B cell (primary cell): ENCODE results near the gene SAA1. TPM values are rescaled to one million over a fixed set of nuclear protein-coding genes. Genes with fewer than 3 reads are reported as not detected.
A peak's percentile ranks its signal among the peaks of the same experiment; 100 is the strongest.

ENCODE experiments used
- ATAC-seq: fragments of 200-7000 bp; cut with Tn5 transposase; one replicate; pipeline ENCODE4 v1.10.0; 2021; ENCODE audit warnings: low read depth, mild to moderate bottlenecking, moderate number of reproducible peaks, moderate library complexity
- CTCF ChIA-PET: fragments of 350-600 bp; sonication (Branson Sonifier 250); formaldehyde crosslinking; loops from one replicate; lab custom pipeline; 2021; ENCODE audit warnings: antibody characterized with exemption, inconsistent platforms; lab: Charles Lee
- POLR2A ChIA-PET: fragments of 350-600 bp; sonication (Branson Sonifier 250); formaldehyde crosslinking; loops from one replicate; lab custom pipeline; 2021; ENCODE audit warnings: antibody characterized with exemption; lab: Charles Lee
- DNase-seq: peaks from one replicate; pipeline ENCODE4 v3.0.0; 2013
- H2AFZ ChIP-seq: 2 replicates; pipeline ENCODE4 v1.6.1; 2012; ENCODE audit warnings: mild to moderate bottlenecking, low read depth, low read length; ENCODE audit not compliant: insufficient read depth, poor library complexity, severe bottlenecking
- H3K27ac ChIP-seq, 2 donors: 1 replicate in 1 of 2; 2 replicates in 1 of 2; pipeline ENCODE4 v1.5.1; 2012 to 2013; ENCODE audit warnings: low read length in 2 of 2, mild to moderate bottlenecking in 2 of 2, moderate library complexity in 1 of 2
- H3K27me3 ChIP-seq, 4 experiments: fragments of 200-600 bp in 1 of 4; sonication (generic) in 1 of 4; replicated peaks in 1 of 4; 1 replicate in 2 of 4; 2 replicates in 2 of 4; pipeline versions ENCODE4 v1.6.1 to v1.7.0; 2013 to 2016; ENCODE audit warnings: low read length in 3 of 4, mild to moderate bottlenecking in 2 of 4, mixed read lengths in 1 of 4, moderate library complexity in 1 of 4; ENCODE audit not compliant: insufficient read depth in 4 of 4, control insufficient read depth in 3 of 4; ENCODE audit errors: control extremely low read depth in 1 of 4
- H3K36me3 ChIP-seq, 2 experiments: replicated peaks in 1 of 2; 1 replicate in 1 of 2; 2 replicates in 1 of 2; pipeline versions ENCODE4 v1.6.1 to v1.7.1; 2013; ENCODE audit warnings: low read length in 1 of 2; ENCODE audit not compliant: insufficient read depth in 2 of 2, control insufficient read depth in 1 of 2; ENCODE audit errors: control extremely low read depth in 1 of 2, extremely low read depth in 1 of 2
- H3K4me1 ChIP-seq, 2 donors: fragments of 200-600 bp in 1 of 2; sonication (generic) in 1 of 2; 1 replicate in 1 of 2; 2 replicates in 1 of 2; pipeline versions ENCODE4 v1.5.1 to v1.6.1; 2013 to 2017; ENCODE audit warnings: low read length in 2 of 2; ENCODE audit not compliant: control insufficient read depth in 2 of 2, insufficient read depth in 2 of 2
- H3K4me2 ChIP-seq: replicated peaks from 2 replicates; pipeline ENCODE3; 2012; ENCODE audit warnings: mild to moderate bottlenecking, low read depth, low read length; ENCODE audit not compliant: poor library complexity, severe bottlenecking
- H3K4me3 ChIP-seq, 5 experiments: fragments of 200-600 bp in 1 of 5; sonication (generic) in 1 of 5; 1 replicate in 3 of 5; 2 replicates in 2 of 5; pipeline versions ENCODE4 v1.5.1 to v1.7.0; 2011 to 2016; ENCODE audit warnings: low read length in 4 of 5, mild to moderate bottlenecking in 4 of 5, low read depth in 2 of 5, control low read depth in 1 of 5, moderate library complexity in 1 of 5; ENCODE audit not compliant: insufficient read depth in 1 of 5; ENCODE audit errors: control extremely low read depth in 1 of 5, extremely low read depth in 1 of 5
- H3K79me2 ChIP-seq: fragments of 200-600 bp; sonication (generic); one replicate; pipeline ENCODE4 v1.6.0; 2016; ENCODE audit warnings: low read length; ENCODE audit not compliant: control insufficient read depth, insufficient read depth
- H3K9ac ChIP-seq: fragments of 200-600 bp; sonication (generic); 2 replicates; pipeline ENCODE4 v1.6.1; 2017; ENCODE audit warnings: mild to moderate bottlenecking, low read length, moderate library complexity
- H3K9me3 ChIP-seq, 3 donors: one replicate each; pipeline versions ENCODE4 v1.6.1 to v1.7.1; 2013; ENCODE audit warnings: low read length in 2 of 3; ENCODE audit not compliant: control insufficient read depth in 2 of 3, insufficient read depth in 1 of 3; ENCODE audit errors: control extremely low read depth in 1 of 3
- H4K20me1 ChIP-seq: 2 replicates; pipeline ENCODE4 v1.6.0; 2012; ENCODE audit warnings: mild to moderate bottlenecking, low read length; ENCODE audit not compliant: insufficient read depth, control insufficient read depth, poor library complexity, severe bottlenecking
- H3K27ac Mint-ChIP-seq: one replicate; pipeline ENCODE4 v1.8.0; 2021; ENCODE audit warnings: mixed read lengths
- H3K27me3 Mint-ChIP-seq: one replicate; pipeline ENCODE4 v1.8.0; 2021; ENCODE audit warnings: mixed read lengths
- H3K4me1 Mint-ChIP-seq: one replicate; pipeline ENCODE4 v1.8.0; 2021; ENCODE audit warnings: mixed read lengths
- H3K4me3 Mint-ChIP-seq: one replicate; pipeline ENCODE4 v1.8.0; 2021; ENCODE audit warnings: mixed read lengths
- H3K9me3 Mint-ChIP-seq: one replicate; pipeline ENCODE4 v1.8.0; 2022; ENCODE audit warnings: mixed read lengths; ENCODE audit not compliant: insufficient read depth
- EZH2 ChIP-seq: IDR thresholded peaks from 2 replicates; pipeline ENCODE4 v1.6.1; 2012; ENCODE audit warnings: borderline replicate concordance, low read depth, mild to moderate bottlenecking, moderate library complexity, low read length; ENCODE audit not compliant: insufficient read depth, poor library complexity, severe bottlenecking
- WGBS: methylation state at CpG from one replicate; pipeline ENCODE4 v1.1.5; 2013; ENCODE audit warnings: missing lambda C conversion rate; ENCODE audit not compliant: insufficient coverage; 5-methylcytosine and 5-hydroxymethylcytosine counted together
- intact Hi-C: fragments of 100-400 bp; cut with micrococcal nuclease; formaldehyde crosslinking; loops from one replicate; pipeline ENCODE4 v1.10.0; 2022
- polyA plus RNA-seq: library from polyadenylated mRNA; depleted of rRNA; stranded (reverse); fragments of >200 nt; gene quantifications from 2 replicates; pipeline ENCODE4 v1.2.3, GENCODE V29; 2012
- total RNA-seq, 2 donors: library from RNA; stranded (reverse); fragments of 120-200 nt in 1 of 2; gene quantifications; 1 replicate in 1 of 2; 2 replicates in 1 of 2; pipeline versions ENCODE4 v1.2.3 to v1.2.4, GENCODE V29; 2013 to 2022
- TF ChIP-seq, protein P1 (sequence below): fragments of 200-600 bp; IDR thresholded peaks from one replicate; pipeline ENCODE4 v1.8.0; 2022; ENCODE audit warnings: antibody characterized with exemption, mild to moderate bottlenecking

The SAA1 gene
- total and polyA plus RNA-seq, 2 donors (not counting 1 experiment from before 2014, with no cell fraction given): not detected

- no peak overlapping the region for H3K4me2 ChIP-seq
- no peaks in the 10 kb centered on the region for H4K20me1 ChIP-seq
- H3K4me1 Mint-ChIP-seq: peaks cover 30% of the 10 kb centered on the region
- H3K27ac ChIP-seq: peak overlapping the region in 1 of 2 donors; percentile 6
- no peak for DNase-seq
- H3K36me3 ChIP-seq: peaks cover 0 to 23% of the 10 kb centered on the region in 2 experiments
- WGBS: 86% methylated on average over 1 of the region's 5 CpGs
- no peak overlapping the region for H3K9ac ChIP-seq
- no peaks in the 10 kb centered on the region for H3K27me3 ChIP-seq
- intact Hi-C loops: no loop called here
- ATAC-seq: no peak
- no peak overlapping the region for H2AFZ ChIP-seq
- H3K27me3 Mint-ChIP-seq: no peaks in the 10 kb centered on the region
- ChIA-PET CTCF (interaction anchor here (0.7 kb wide), 1 partner anchor 1518 kb away, joined by 3 read pairs; no protein-coding TSS in a partner anchor), POLR2A (interaction anchor here (1.0 kb wide), 1 partner anchor 44 kb away, joined by 3 read pairs; the partner anchor contains the start of genes GTF2H1 and HPS5)
- TF ChIP-seq, protein P1, sequence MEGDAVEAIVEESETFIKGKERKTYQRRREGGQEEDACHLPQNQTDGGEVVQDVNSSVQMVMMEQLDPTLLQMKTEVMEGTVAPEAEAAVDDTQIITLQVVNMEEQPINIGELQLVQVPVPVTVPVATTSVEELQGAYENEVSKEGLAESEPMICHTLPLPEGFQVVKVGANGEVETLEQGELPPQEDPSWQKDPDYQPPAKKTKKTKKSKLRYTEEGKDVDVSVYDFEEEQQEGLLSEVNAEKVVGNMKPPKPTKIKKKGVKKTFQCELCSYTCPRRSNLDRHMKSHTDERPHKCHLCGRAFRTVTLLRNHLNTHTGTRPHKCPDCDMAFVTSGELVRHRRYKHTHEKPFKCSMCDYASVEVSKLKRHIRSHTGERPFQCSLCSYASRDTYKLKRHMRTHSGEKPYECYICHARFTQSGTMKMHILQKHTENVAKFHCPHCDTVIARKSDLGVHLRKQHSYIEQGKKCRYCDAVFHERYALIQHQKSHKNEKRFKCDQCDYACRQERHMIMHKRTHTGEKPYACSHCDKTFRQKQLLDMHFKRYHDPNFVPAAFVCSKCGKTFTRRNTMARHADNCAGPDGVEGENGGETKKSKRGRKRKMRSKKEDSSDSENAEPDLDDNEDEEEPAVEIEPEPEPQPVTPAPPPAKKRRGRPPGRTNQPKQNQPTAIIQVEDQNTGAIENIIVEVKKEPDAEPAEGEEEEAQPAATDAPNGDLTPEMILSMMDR: no peak
- no peak for TF ChIP-seq EZH2
- peaks cover 0 to 4% (median 0%) of the 10 kb centered on the region in 3 donors for H3K9me3 ChIP-seq
- H3K9me3 Mint-ChIP-seq: no peaks in the 10 kb centered on the region
- H3K4me3 ChIP-seq: no peak overlapping the region
- peaks cover 28 to 32% of the 10 kb centered on the region in 2 donors for H3K4me1 ChIP-seq
- H3K79me2 ChIP-seq: peaks cover 9% of the 10 kb centered on the region
- no peak overlapping the region for H3K27ac Mint-ChIP-seq
- H3K4me3 Mint-ChIP-seq: no peak overlapping the region
Measured at GRCh38 chr11:18277565-18278271, 11.7 kb downstream of the SAA1 start.
